ENCODE results near the gene RIC8A. TPM values are rescaled to one million over a fixed set of nuclear protein-coding genes. Genes with fewer than 3 reads are reported as not detected.
A peak's percentile ranks its signal among the peaks of the same experiment; 100 is the strongest.
"Not testable (repeated sequence)": the region's sequence is repeated elsewhere in the genome, so short reads cannot be mapped to it uniquely, and the experiment has no call there.

Gene RIC8A
- total and polyA plus RNA-seq, 7 donors, result 39.6 to 103 (median 73.7) TPM

DNA sequence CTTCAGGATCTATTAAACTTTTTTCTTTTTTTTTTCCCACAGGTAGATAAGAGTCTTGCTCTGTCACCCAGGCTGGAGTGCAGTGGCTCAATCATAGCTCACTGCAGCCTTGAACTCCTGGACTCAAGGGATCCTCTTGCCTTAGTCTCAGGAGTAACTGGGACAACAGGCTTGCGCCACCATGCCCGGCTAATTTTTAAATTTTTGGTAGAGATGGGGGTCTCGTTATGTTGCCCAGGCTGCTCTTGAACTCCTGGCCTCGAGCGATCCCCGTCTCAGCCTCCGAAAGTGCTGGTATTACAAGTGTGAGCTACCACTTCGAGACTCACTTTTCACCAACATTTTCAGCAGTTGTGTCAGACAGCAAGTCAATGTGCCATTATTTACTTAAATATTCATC, 27.7 kb downstream of the RIC8A start:
- H3K36me3 ChIP-seq, result peaks cover 0 to 26% (median 0%) of the 10 kb centered on the region in 4 donors
- 66 to 77% methylated on average over 8 of the region's 8 CpGs for WGBS, 2 donors
- no peaks in the 10 kb centered on the region for H3K27me3 ChIP-seq
- TF ChIP-seq POLR2A (IDR thresholded peaks at IDR 0.05), result no peak
- TF ChIP-seq, protein P1, sequence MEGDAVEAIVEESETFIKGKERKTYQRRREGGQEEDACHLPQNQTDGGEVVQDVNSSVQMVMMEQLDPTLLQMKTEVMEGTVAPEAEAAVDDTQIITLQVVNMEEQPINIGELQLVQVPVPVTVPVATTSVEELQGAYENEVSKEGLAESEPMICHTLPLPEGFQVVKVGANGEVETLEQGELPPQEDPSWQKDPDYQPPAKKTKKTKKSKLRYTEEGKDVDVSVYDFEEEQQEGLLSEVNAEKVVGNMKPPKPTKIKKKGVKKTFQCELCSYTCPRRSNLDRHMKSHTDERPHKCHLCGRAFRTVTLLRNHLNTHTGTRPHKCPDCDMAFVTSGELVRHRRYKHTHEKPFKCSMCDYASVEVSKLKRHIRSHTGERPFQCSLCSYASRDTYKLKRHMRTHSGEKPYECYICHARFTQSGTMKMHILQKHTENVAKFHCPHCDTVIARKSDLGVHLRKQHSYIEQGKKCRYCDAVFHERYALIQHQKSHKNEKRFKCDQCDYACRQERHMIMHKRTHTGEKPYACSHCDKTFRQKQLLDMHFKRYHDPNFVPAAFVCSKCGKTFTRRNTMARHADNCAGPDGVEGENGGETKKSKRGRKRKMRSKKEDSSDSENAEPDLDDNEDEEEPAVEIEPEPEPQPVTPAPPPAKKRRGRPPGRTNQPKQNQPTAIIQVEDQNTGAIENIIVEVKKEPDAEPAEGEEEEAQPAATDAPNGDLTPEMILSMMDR (IDR thresholded peaks at IDR 0.05), result no peak
- TF ChIP-seq EP300 (IDR thresholded peaks at IDR 0.05), result no peak
- TF ChIP-seq POLR2AphosphoS5 (IDR thresholded peaks at IDR 0.05), result no peak
- H3K4me1 ChIP-seq, result peaks cover 0 to 30% (median 25%) of the 10 kb centered on the region in 4 donors
- intact Hi-C loops (cut with DNase I), result loop anchor here (5.0 to 10.0 kb wide), 2 partner anchors 72 to 300 kb away; partner anchors contain the start of genes HRAS, IFITM2 and LRRC56
- peak overlapping the region; percentile 83 to 96 (median 87) for H3K4me3 ChIP-seq
- H3K27ac ChIP-seq, result peak overlapping the region; percentile 94 to 99 (median 95)
- peak; percentile 61 for DNase-seq
- no peaks in the 10 kb centered on the region for H3K9me3 ChIP-seq

DNA sequence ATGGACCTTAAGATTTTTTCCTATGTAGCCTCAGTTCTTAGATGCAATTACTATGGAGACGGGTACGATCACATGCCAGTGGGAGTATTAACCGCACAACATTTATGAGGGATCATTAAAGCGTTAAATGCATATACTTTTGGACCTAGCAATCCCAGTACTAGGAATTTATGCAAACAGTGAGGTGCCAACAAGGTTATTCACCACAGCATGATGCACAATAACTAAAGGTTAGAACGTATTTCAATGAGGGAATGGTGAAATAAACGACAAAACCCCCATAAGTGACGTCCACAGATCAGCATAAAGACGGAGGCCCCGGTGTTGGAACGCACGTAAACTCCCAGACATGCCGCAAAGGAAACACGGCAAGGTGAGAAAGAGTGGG, 28.1 kb downstream of the RIC8A start:
- Histone ChIP-seq H3K27ac (peak overlapping the region; percentile 94 to 99 (median 95)), H3K9me3 (no peaks in the 10 kb centered on the region), H3K27me3 (no peaks in the 10 kb centered on the region), H3K4me1 (peaks cover 0 to 30% (median 25%) of the 10 kb centered on the region in 4 donors), H3K4me3 (peak overlapping the region; percentile 83 to 96 (median 87)), H3K36me3 (peaks cover 0 to 30% (median 0%) of the 10 kb centered on the region in 4 donors)
- TF ChIP-seq POLR2AphosphoS5 (IDR thresholded peaks at IDR 0.05) (no peak), EP300 (IDR thresholded peaks at IDR 0.05) (no peak)
- TF ChIP-seq, protein P1 (IDR thresholded peaks at IDR 0.05), result no peak
- intact Hi-C loops (cut with DNase I), result loop anchor here (5.0 to 10.0 kb wide), 2 partner anchors 72 to 299 kb away; partner anchors contain the start of genes HRAS, IFITM2 and LRRC56
- DNase-seq, result peak; percentile 2
- WGBS, 2 donors, result 1 to 5% methylated on average over 13 of the region's 13 CpGs

DNA sequence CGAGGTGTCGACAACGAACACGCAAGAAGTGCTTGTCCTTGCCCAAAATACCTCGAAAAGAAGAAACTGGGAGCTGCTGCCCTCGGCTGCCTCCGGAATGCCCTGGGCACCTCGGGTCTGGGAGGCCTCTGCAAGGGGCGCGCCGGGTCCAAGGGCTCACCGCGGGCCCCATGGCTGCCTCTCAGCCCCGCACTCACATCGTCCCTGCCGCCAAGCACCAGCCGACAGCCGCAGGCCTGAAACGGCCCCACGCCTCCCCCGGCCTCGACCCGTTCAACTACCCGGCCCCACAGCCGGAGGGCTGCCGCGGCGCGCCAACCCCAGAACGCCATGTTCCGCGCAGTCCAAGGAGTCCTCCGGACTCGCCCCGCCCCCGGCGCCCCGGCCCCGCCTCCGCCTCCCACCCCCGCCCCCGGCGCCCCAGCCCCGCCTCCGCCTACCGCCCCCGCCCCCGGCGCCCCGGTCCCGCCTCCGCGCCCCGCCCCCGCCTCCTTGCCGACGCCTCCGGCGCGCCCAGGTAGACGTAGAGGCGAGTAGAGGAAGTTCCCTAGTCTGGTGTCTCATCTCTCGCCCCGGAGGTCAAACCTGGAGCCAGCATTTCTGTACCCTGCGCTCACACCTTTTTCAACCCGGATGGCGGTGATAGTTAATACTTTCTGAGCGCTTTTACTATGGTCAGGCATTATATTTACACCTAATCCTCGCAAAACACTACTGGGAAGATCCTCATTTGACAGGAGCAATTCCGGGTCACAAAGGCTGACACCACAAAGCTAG, 28.7 kb downstream of the RIC8A start, which contains the start of gene SIRT3:
TSS of gene SIRT3 (minus strand) at position 346 of the 777 bp plus-strand sequence. CDS start at position 332, 14 bp downstream.
- Histone ChIP-seq H3K4me1 (peaks cover 0 to 30% (median 25%) of the 10 kb centered on the region in 4 donors), H3K27ac (peak within 1 kb of the TSS; percentile 94 to 99 (median 95)), H3K27me3 (no peaks in the 10 kb centered on the region), H3K9me3 (no peaks in the 10 kb centered on the region), H3K4me3 (peak within 1 kb of the TSS; percentile 83 to 96 (median 87)), H3K36me3 (peaks cover 0 to 33% (median 2%) of the 10 kb centered on the region in 4 donors)
- intact Hi-C loops (cut with DNase I), result loop anchor here (1.0 to 10.0 kb wide), 4 partner anchors 29 to 299 kb away; partner anchors contain the start of genes BET1L, HRAS, IFITM2 and LRRC56
- WGBS, 2 donors, result 1% methylated on average over 70 of the region's 70 CpGs
- peak; percentile 92 for DNase-seq
- TF ChIP-seq, protein P1 (IDR thresholded peaks at IDR 0.05), result peak in 2 of 4 experiments; percentile 37 to 41
- TF ChIP-seq POLR2A (IDR thresholded peaks at IDR 0.05), result peak in 1 of 2 donors; percentile 32
- no peak for TF ChIP-seq EP300 (IDR thresholded peaks at IDR 0.05)
- peak; percentile 9 to 80 (median 56) for TF ChIP-seq POLR2AphosphoS5 (IDR thresholded peaks at IDR 0.05)

DNA sequence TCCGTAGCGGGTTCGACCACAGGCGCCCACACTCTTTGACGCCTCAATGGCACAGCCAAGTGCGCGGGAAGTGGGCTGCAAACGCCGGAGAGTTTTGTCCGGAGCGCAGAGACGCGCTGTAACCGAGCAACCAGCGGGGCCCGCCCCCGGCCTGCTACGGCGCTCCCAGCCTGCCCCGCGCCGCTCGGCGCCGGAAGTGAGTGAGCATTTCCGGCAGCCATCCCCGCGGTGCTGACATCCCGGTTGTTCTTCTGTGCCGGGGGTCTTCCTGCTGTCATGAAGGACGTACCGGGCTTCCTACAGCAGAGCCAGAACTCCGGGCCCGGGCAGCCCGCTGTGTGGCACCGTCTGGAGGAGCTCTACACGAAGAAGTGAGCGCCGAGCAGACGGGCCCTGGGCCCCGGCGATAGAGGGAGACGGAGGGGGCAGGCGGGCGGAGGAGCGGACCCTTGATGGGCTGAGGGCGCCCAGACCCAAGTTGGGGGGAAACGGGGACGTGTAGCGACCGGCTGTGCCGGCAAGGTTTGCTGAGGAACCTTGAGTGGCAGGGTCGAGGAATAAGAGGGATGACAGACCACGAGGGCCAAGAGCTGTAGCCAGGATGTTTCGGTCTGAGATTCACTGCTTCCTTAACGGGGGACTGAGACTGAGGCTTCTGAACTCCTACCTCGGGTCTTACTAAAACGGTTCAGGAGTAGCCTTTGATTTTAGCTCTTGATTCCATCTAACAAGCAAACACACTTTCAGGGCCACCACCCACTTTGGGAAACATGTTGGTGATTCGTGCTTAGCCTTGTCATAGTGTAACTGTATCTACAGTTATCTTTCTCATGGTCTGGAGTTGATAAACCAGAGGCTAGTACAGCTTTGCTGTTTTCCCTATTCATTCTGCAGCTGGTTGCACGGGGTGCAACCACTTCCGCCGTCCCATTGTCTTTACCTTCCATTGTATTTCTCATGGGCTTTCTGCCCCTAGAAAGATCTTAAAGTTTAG, 29.6 kb downstream of the RIC8A start, which contains the start of gene PSMD13:
TSS of gene PSMD13 (plus strand) at position 203 of the 994 bp plus-strand sequence. CDS start at position 277, 74 bp downstream.
- DNase-seq, result peak; percentile 90
- H3K4me3 ChIP-seq, result peak within 1 kb of the TSS; percentile 83 to 96 (median 87)
- TF ChIP-seq EP300 (IDR thresholded peaks at IDR 0.05) (no peak), POLR2A (IDR thresholded peaks at IDR 0.05) (peak; percentile 6 to 32), POLR2AphosphoS5 (IDR thresholded peaks at IDR 0.05) (peak; percentile 37 to 80 (median 76))
- TF ChIP-seq, protein P1 (IDR thresholded peaks at IDR 0.05), result peak in 1 of 4 experiments; percentile 8
- H3K36me3 ChIP-seq, result peaks cover 0 to 36% (median 2%) of the 10 kb centered on the region in 4 donors
- 1% methylated on average over 62 of the region's 62 CpGs for WGBS, 2 donors
- peak within 1 kb of the TSS; percentile 94 to 99 (median 95) for H3K27ac ChIP-seq
- peaks cover 0 to 30% (median 25%) of the 10 kb centered on the region in 4 donors for H3K4me1 ChIP-seq
- intact Hi-C loops (cut with DNase I), result loop anchor here (1.0 to 10.0 kb wide), 4 partner anchors 30 to 298 kb away; partner anchors contain the start of genes BET1L, HRAS, IFITM2 and LRRC56
- H3K27me3 ChIP-seq, result no peaks in the 10 kb centered on the region
- no peaks in the 10 kb centered on the region for H3K9me3 ChIP-seq

DNA sequence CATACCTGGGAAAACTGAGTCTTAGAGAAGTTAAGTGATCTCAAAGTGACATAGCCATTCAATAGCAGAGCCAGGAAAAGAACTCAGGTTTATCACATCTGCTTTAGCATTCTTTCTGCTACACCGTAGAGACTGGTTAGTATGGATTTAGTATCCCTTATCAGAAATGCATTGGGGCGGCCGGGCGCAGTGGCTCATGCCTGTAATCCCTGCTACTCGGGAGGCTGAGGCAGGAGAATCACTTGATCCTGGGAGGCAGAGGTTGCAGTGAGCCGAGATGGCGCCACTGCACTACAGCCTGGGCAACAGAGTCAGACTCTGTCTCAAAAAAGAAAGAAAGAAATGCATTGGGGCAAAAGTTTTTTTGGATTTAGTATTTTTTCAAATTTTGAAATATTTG, 30.8 kb downstream of the RIC8A start:
- intact Hi-C loops (cut with DNase I), result loop anchor here (5.0 to 10.0 kb wide), 2 partner anchors 69 to 296 kb away; partner anchors contain the start of genes HRAS, IFITM2 and LRRC56
- H3K27ac ChIP-seq, H3K4me3 ChIP-seq, H3K9me3 ChIP-seq, H3K27me3 ChIP-seq: not testable (repeated sequence)
- H3K36me3 ChIP-seq, result peaks cover 0 to 45% (median 3%) of the 10 kb centered on the region in 4 donors
- H3K4me1 ChIP-seq, result peaks cover 0 to 30% (median 25%) of the 10 kb centered on the region in 4 donors
- DNase-seq, result peak; percentile 47
- 90 to 91% methylated on average over 7 of the region's 7 CpGs for WGBS, 2 donors

Measured in sigmoid colon (tissue), 7 donors.